Measurements from ENCODE around the gene SIVA1.

DNA sequence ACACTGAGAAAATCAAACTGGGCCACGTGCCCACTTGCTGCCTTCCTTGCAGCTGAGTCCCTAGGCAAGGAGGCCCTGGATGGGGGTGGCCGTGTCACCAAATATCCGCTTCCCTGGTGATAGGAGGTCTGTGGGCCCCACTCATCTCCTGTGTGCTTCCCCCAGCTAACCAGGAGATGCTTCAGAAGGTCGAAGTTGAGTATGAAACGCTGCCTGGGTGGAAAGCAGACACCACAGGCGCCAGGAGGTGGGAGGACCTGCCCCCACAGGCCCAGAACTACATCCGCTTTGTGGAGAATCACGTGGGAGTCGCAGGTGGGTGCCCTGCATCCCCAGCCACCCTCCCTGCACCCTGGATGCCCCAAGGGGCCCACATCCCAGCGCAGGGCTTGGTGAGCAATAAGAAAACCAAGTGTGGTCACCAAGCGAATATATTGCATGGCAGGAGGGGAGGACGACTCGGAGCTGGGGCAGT is 6.8 kb upstream of the SIVA1 start:
- TF ChIP-seq POLR2A (IDR thresholded peaks at IDR 0.05; ENCODE audit: low read length) (no peak), GATA1 (IDR thresholded peaks at IDR 0.05; ENCODE audit: low read depth, low read length) (no peak)

Data from erythroblast (primary cell).